Measurements from ENCODE around the gene ELAVL1.

ELAVL1 gene

DNA sequence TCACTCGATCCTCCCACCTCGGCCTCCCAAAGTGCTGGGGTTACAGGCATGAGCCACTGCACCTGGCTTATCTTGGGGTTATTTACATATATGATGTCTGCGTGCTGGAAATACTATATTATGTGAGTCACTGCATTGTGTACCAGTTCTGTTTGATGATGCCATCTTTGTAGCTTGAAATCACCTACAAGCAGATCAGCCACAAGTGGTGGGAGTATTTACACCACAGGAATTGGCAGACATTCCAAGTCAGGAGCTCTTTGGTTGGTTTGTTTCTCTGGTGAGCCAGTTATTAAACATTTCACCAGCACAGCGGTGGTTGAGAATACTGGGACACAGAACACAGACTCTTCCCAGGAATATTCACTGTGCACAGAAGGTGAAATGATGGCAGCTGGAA is 57.5 kb downstream of the ELAVL1 start:
- no peak for DNase-seq (ENCODE audit: extremely low spot score)
- ChIA-PET POLR2A (no interaction called here), CTCF (no interaction called here)
- TF ChIP-seq, protein P1, sequence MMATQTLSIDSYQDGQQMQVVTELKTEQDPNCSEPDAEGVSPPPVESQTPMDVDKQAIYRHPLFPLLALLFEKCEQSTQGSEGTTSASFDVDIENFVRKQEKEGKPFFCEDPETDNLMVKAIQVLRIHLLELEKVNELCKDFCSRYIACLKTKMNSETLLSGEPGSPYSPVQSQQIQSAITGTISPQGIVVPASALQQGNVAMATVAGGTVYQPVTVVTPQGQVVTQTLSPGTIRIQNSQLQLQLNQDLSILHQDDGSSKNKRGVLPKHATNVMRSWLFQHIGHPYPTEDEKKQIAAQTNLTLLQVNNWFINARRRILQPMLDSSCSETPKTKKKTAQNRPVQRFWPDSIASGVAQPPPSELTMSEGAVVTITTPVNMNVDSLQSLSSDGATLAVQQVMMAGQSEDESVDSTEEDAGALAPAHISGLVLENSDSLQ (IDR thresholded peaks at IDR 0.05): no peak
- TF ChIP-seq TARDBP (IDR thresholded peaks at IDR 0.05) (no peak), BHLHE40 (IDR thresholded peaks at IDR 0.05; ENCODE audit: borderline replicate concordance) (no peak), L3MBTL2 (conservative IDR thresholded peaks at IDR 0.05) (no peak), SUZ12 (IDR thresholded peaks at IDR 0.05) (no peak), HDGF (IDR thresholded peaks at IDR 0.05; ENCODE audit: borderline replicate concordance) (no peak), SP1 (IDR thresholded peaks at IDR 0.05) (no peak), FOXM1 (IDR thresholded peaks at IDR 0.05; ENCODE audit: borderline replicate concordance) (no peak), LEF1 (IDR thresholded peaks at IDR 0.05; ENCODE audit: borderline replicate concordance) (no peak), ARNT (IDR thresholded peaks at IDR 0.05) (no peak), FOXK2 (IDR thresholded peaks at IDR 0.05) (no peak), ELF4 (IDR thresholded peaks at IDR 0.05) (no peak), CTBP1 (IDR thresholded peaks at IDR 0.05; ENCODE audit: borderline replicate concordance) (no peak), NFRKB (IDR thresholded peaks at IDR 0.05) (no peak), FOXA1 (IDR thresholded peaks at IDR 0.05) (no peak)

DNA sequence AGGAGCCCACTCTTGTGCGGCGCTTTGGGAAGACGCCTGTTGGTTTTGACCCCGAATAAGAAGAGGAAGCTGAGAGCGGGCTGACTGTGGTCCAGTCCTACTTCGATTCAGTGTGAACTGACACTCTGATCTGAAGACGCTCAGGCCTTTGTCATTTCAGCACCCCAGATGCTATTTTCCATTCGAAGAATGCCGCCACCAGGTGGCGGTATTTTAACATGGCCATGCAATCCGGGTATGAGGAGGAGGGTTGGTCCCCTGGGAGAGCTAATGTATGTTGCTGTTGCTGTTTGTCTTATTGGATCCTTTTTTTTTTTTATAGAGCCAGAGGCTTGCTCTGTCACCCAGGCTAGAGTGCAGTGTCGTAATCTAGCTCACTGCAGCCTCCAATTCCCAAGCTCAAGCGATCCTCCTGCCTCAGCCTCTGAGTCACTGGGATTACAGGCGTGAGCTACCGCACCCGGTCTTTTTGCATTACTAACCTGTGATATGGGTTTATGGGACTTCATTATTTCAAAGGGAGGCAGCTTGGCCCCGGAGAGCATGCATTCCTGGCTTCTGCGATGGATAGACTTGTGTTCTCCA is 61.2 kb downstream of the ELAVL1 start:
- POLR2A ChIA-PET: interaction anchor here (0.6 to 2.5 kb wide), 24 partner anchors 8 to 377 kb away, joined by 3 to 32 read pairs (median 4); partner anchors contain the start of genes CTXN1, ELAVL1, LRRC8E and MAP2K7

DNA sequence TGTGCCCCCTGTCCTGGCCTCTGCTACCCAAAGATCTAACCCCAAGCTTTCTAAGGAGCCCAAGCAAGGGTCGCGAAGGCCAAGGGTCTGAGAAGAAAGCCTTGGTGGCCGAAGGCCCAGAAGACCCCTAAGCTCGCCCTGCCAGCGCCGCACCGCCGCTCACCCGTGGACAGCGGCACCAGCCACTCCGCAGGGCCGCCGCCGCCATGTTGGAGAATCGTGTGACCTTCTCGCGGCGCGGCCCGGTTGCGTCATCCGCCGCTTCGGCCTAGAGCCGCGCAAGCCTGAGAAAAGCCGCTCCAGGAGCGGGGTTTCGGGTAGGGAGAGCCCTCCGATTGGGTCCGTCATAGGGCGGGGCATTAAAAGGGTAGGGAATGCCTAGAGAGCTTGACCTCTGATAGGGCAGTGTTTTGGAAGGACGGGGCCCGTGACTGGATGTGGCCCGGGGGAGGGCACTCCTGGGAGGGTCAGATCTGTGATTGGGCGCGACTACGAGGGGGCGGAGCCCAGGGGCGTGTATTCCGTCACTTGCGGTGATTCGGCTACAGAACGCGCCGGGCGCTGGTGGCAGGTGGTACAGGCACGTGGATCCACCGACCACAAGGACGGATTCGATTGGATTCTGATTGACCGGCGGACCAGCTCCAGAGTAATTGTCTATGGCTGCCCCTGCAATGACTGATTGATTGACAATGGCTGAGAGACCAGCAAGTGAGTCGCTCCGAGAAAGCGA is 61.8 kb downstream of the ELAVL1 start, which contains the start of gene TIMM44:
TSS of gene TIMM44 (minus strand) at position 223 of the 733 bp plus-strand sequence. CDS start at position 208, 15 bp downstream.
- CTCF ChIA-PET: interaction anchor here (0.6 to 2.8 kb wide), 9 partner anchors 11 to 141 kb away, joined by 3 to 29 read pairs (median 4); no protein-coding TSS in a partner anchor

More for the DNA sequence above, 61.2 kb downstream of the ELAVL1 start:
- TF ChIP-seq ZNF384 (IDR thresholded peaks at IDR 0.05) (peak; percentile 74), FOXM1 (IDR thresholded peaks at IDR 0.05; ENCODE audit: borderline replicate concordance) (no peak), L3MBTL2 (conservative IDR thresholded peaks at IDR 0.05) (peak; percentile 62)
- DNase-seq (ENCODE audit: extremely low spot score): peak; percentile 77
- CTCF ChIA-PET: interaction anchor here (0.6 to 2.8 kb wide), 11 partner anchors 11 to 177 kb away, joined by 3 to 29 read pairs (median 5); no protein-coding TSS in a partner anchor

DNA sequence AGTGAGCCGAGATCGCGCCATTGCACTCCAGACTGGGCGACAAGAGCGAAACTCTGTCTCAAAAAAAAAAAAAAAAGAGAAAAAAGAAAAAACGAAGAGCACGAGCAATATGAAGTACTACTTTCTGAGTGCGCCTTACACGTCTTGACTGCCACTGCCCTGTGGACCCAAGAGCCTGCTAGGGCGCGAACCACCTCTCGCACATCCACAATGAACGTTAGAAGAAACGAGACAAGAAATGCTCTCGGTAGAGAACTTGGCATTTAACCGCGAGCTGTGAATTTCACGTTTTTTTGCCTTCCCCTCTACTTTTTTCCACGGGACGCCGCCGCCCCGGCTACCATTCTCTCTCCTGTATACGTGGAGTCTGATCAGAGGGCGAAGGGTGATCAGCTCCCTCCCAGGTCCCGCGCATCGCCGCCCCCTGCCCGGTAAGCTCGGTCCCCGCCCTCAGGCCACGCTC is 62.4 kb downstream of the ELAVL1 start:
- TF ChIP-seq, protein P1 (IDR thresholded peaks at IDR 0.05): no peak
- TF ChIP-seq CTBP1 (IDR thresholded peaks at IDR 0.05; ENCODE audit: borderline replicate concordance) (no peak), HDGF (IDR thresholded peaks at IDR 0.05; ENCODE audit: borderline replicate concordance) (no peak), L3MBTL2 (conservative IDR thresholded peaks at IDR 0.05) (no peak), BHLHE40 (IDR thresholded peaks at IDR 0.05; ENCODE audit: borderline replicate concordance) (no peak), FOXA1 (IDR thresholded peaks at IDR 0.05) (no peak), NFRKB (IDR thresholded peaks at IDR 0.05) (no peak), LEF1 (IDR thresholded peaks at IDR 0.05; ENCODE audit: borderline replicate concordance) (no peak), FOXK2 (IDR thresholded peaks at IDR 0.05) (no peak), ARNT (IDR thresholded peaks at IDR 0.05) (no peak), SUZ12 (IDR thresholded peaks at IDR 0.05) (no peak), TARDBP (IDR thresholded peaks at IDR 0.05) (no peak), FOXM1 (IDR thresholded peaks at IDR 0.05; ENCODE audit: borderline replicate concordance) (no peak), ELF4 (IDR thresholded peaks at IDR 0.05) (no peak), SP1 (IDR thresholded peaks at IDR 0.05) (no peak), ZNF384 (IDR thresholded peaks at IDR 0.05) (no peak)
- DNase-seq (ENCODE audit: extremely low spot score): no peak
- CTCF ChIA-PET: interaction anchor here (0.6 to 2.8 kb wide), 4 partner anchors 14 to 74 kb away, joined by 3 to 29 read pairs (median 6); no protein-coding TSS in a partner anchor
- POLR2A ChIA-PET: interaction anchor here (0.5 to 2.5 kb wide), 22 partner anchors 8 to 470 kb away, joined by 3 to 32 read pairs (median 4); partner anchors contain the start of genes ELAVL1, MAP2K7, MARCHF2 and SNAPC2

More for the DNA sequence above, 61.8 kb downstream of the ELAVL1 start, which contains the start of gene TIMM44:
- POLR2A ChIA-PET: interaction anchor here (0.5 to 2.5 kb wide), 30 partner anchors 8 to 469 kb away, joined by 3 to 32 read pairs (median 4); partner anchors contain the start of genes CTXN1, ELAVL1, LRRC8E and MAP2K7
- DNase-seq (ENCODE audit: extremely low spot score): peak; percentile 96
- TF ChIP-seq, protein P1 (IDR thresholded peaks at IDR 0.05): peak; percentile 93
- TF ChIP-seq ELF4 (IDR thresholded peaks at IDR 0.05): peak; percentile 77
- no peak for TF ChIP-seq LEF1 (IDR thresholded peaks at IDR 0.05; ENCODE audit: borderline replicate concordance)
- TF ChIP-seq L3MBTL2 (conservative IDR thresholded peaks at IDR 0.05): peak; percentile 96
- no peak for TF ChIP-seq FOXM1 (IDR thresholded peaks at IDR 0.05; ENCODE audit: borderline replicate concordance)
- TF ChIP-seq ZNF384 (IDR thresholded peaks at IDR 0.05): no peak
- TF ChIP-seq CTBP1 (IDR thresholded peaks at IDR 0.05; ENCODE audit: borderline replicate concordance): no peak; the same call in 1 of the 2 replicates
- TF ChIP-seq FOXA1 (IDR thresholded peaks at IDR 0.05): no peak
- TF ChIP-seq FOXK2 (IDR thresholded peaks at IDR 0.05): no peak
- no peak for TF ChIP-seq SUZ12 (IDR thresholded peaks at IDR 0.05)
- 0 out of 2 replicates have a peak, but pooled peaks have one; percentile 41 for TF ChIP-seq HDGF (IDR thresholded peaks at IDR 0.05; ENCODE audit: borderline replicate concordance)
- TF ChIP-seq TARDBP (IDR thresholded peaks at IDR 0.05): no peak
- TF ChIP-seq NFRKB (IDR thresholded peaks at IDR 0.05): peak; percentile 79
- TF ChIP-seq SP1 (IDR thresholded peaks at IDR 0.05): no peak
- TF ChIP-seq BHLHE40 (IDR thresholded peaks at IDR 0.05; ENCODE audit: borderline replicate concordance): no peak
- TF ChIP-seq ARNT (IDR thresholded peaks at IDR 0.05): no peak

All from HEK293T (cell line).